Cardiac fibroblast (primary cell): ENCODE measurements around the gene COPZ1.

Experiments
- DNase-seq, 2 donors: peaks; one replicate each; pipeline versions ENCODE4 v3.0.0 to v3.0.0-alpha.2; 2010; ENCODE audit warnings: low read depth in 2 of 2
- H3K4me3 ChIP-seq, 2 donors: replicated peaks in 1 of 2; 1 replicate in 1 of 2; 2 replicates in 1 of 2; pipeline ENCODE4 v1.5.1; 2011; ENCODE audit warnings: low read depth in 2 of 2, low read length in 2 of 2, mild to moderate bottlenecking in 2 of 2, moderate library complexity in 1 of 2
- TF ChIP-seq, protein P1 (sequence below): IDR thresholded peaks from one replicate; pipeline ENCODE4 v1.5.1; 2011; ENCODE audit warnings: low read depth, mild to moderate bottlenecking, low read length, inconsistent platforms

Gene COPZ1

DNA sequence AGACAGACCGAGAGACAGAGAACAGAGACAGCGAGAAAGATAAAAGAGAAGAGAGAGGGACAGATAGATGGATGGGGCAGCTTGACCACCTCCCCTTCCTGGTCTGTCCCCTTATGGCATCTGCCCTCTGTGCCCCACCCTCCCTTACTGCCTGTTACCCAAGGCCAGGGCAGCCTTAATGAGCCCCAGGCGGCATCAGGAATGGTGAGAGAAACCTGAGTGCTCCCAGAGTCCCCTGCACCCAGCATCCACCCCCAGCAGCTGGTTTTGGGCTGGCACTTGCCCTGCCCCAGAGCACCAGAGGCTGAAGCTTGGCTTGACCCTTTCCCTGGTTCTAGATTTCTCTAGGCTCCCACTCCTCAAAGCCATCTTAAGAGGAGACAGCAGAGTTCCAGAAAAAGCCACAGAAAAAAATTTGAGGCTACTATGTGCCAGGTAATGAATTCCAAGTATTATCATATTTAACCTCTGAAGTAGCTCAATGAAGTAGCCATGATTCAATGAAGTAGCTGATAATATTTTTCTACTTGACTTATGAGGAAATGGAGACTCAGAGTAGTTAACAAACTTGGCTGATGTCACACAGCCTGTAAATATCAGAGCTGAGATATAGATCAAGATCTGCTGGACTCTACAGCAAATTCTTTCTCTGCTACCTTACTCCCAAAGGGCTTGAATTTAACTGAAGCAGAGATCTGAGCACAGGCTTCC lies 61.6 kb downstream of the COPZ1 start:
- TF ChIP-seq, protein P1, sequence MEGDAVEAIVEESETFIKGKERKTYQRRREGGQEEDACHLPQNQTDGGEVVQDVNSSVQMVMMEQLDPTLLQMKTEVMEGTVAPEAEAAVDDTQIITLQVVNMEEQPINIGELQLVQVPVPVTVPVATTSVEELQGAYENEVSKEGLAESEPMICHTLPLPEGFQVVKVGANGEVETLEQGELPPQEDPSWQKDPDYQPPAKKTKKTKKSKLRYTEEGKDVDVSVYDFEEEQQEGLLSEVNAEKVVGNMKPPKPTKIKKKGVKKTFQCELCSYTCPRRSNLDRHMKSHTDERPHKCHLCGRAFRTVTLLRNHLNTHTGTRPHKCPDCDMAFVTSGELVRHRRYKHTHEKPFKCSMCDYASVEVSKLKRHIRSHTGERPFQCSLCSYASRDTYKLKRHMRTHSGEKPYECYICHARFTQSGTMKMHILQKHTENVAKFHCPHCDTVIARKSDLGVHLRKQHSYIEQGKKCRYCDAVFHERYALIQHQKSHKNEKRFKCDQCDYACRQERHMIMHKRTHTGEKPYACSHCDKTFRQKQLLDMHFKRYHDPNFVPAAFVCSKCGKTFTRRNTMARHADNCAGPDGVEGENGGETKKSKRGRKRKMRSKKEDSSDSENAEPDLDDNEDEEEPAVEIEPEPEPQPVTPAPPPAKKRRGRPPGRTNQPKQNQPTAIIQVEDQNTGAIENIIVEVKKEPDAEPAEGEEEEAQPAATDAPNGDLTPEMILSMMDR = no peak
- H3K4me3 ChIP-seq = no peak overlapping the region
- DNase-seq = no peak

DNA sequence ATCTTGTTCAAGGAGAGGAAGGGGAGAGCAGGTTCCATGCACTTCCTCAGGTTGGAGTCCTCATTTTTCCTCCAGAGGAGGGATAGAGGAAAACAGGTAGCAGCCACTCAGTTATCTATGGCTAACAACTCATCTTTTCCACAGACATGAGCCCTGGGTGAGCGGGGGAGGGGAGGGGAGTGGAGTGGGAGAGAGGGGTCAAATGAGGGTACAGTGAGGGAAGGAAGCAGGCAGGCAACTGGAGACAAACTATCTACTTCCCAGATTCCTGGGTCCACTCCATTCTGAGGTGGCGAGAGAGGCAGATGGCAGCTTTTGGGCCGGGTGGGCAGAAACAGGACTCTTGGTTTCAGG lies 62.2 kb downstream of the COPZ1 start:
- no peak overlapping the region for H3K4me3 ChIP-seq
- TF ChIP-seq, protein P1 = no peak
- DNase-seq = no peak

DNA sequence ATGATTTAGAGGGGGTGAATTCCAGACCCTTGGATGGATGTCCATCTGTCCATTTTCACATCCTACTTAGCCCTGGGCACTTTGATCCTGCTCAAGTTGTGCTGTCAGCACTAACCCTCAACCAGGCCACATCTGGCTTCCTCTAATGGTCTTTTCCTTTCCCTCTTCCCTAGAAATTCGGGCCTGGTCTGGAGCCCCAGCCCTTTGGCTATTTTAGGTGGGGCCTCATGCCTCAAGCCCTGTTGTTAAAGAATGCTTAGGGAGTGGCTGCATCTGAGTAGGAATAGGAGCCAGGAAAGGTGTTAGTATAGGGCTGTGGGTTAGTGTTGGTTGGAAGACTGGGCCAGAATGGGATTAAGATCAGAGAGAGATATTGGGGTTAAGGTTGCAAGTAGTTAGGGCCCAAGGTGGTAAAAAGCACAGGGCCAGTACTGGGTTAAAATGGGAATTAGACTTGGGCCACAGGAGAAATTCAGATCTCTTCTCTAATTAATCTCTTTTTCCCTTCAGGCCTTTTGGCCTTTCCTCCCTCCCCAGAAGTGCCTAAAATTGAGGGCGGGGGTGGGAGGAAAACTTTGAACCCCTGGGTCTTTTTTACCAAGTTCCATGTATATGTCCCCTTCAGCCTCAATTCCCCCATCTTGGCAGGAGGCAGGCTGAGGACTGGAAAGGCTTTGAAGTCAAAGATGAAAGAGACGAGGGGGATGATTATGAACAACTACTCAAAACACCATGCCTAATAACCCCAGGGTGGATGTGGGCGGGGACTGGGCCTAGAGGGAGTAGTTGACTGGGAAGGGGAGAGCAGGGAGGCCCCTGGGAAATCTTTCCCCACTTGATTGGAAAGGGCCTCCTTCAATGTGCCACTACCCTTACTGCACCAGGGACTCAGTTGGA lies 63.6 kb downstream of the COPZ1 start:
- TF ChIP-seq, protein P1 = no peak
- no peak for DNase-seq
- H3K4me3 ChIP-seq = no peak overlapping the region

DNA sequence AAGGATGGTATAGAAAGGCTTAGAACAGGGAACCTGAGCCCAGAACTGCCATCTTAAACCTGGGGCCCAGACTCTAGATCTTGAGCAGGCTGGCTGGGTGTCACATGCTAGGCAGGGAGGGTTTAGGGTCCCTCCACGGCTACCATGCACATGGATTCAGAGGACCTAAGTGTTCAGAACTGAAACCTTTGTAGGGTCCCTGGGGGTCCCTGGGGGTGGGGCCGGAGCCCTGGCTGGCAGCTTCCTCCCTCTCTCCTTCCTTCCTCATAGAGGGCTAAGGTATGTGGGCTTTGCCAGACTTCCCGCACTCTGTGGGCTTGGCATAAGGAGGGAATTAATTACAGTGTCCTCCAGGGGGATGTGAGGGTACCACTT lies 64.2 kb downstream of the COPZ1 start:
- TF ChIP-seq, protein P1 = no peak
- DNase-seq = no peak
- H3K4me3 ChIP-seq = no peak overlapping the region

DNA sequence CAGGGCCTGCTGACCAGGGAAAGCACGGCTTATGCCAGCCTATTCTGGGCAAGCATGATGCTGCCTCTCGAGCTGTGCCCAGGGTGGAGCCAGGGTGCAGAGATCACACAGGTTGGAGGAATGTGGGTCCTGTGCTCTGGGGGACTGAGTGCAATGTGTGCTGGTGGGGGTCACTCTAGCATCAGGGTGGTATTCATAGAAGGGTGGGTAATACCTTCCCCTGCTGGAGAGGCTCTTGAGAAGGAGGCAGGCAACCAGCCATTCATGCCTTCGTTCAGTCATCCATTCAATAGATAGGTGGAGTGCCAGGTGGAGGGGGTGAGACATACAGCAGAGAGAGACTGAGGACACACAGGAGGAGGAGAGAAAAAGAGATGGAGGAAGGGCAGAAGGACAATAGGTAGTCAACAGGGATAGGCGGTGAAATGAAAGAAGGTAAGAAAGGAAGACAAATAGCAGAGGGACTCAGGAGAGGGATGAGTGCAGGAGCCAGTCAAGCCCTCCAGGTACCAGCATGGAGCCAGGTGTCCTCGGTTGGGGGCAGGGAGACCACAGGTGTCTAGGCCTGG lies 64.8 kb downstream of the COPZ1 start:
- no peak overlapping the region for H3K4me3 ChIP-seq
- DNase-seq = no peak
- TF ChIP-seq, protein P1 = no peak

DNA sequence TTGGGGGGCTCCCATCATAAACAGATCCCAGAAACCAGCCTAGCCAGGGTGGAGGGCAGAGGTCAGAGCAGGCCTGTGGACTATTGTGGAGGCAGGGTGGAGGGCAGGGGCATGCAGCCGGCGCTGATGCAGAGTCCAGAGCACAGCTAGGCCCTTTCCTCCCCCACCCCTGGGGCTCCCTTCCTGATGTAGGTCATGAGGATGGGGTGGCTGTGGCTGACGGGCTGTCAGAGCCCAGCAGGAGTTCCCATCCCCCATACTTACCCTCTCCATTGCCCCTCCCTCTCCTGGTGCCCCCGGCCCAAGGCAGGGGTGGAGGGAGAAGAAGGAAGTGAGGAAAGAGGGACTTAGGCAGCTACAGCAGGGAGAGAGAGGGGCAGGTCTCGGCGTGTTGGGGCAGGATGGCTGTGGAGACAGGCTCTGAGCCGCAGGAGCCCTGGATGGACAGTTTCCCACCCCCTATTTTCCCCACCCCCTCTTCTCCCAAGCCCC lies 65.3 kb downstream of the COPZ1 start:
- H3K4me3 ChIP-seq = no peak overlapping the region
- TF ChIP-seq, protein P1 = no peak

More for the DNA sequence above, 65.3 kb downstream of the COPZ1 start:
- DNase-seq = no peak
